Measurements from ENCODE around the gene ABI3.

Gene ABI3

DNA sequence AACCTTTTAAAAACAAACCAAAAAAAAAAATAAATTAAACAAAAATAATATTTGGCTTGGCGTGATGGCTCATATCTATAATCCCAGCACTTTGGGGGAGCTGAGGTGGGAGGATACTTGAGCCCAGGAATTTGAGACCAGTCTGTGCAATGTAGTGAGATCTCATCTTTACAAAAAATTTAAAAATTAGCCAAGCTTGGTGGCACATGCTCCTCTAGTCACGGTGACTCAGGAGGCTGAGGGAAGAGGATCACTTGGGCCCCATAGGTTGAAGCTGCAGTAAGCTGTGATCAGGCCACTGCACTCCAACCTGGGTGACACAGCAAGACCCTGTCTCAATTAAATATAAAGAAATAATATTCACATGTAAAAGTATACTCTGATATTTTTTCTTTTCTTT is 12.3 kb upstream of the ABI3 start:
- DNase-seq = no peak

GRCh38 chr17:49200423-49201083 is 10.0 kb upstream of the ABI3 start:
- no peak for DNase-seq

DNA sequence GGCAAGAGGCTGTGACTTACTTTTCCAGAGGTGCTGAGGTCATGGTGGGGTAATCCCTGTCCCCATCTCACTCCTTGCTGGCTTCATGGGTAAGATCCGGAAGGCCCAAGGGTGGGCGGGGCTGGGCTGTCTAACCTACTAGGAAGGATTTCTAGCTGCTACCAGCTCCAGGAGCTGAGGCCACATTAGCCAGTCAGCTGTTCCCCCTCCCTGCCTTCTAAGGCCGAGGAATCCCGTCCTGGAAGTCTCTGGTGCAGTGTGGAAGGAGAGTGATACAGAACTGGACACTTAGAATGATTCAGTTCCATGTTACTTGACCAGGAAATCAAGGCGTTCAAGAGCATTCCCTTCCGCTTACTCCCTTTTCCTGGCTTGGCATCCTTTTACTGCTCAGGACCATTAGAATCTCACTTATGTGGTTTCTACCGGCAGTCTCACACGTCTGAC is 9.0 kb upstream of the ABI3 start:
- DNase-seq = no peak

DNA sequence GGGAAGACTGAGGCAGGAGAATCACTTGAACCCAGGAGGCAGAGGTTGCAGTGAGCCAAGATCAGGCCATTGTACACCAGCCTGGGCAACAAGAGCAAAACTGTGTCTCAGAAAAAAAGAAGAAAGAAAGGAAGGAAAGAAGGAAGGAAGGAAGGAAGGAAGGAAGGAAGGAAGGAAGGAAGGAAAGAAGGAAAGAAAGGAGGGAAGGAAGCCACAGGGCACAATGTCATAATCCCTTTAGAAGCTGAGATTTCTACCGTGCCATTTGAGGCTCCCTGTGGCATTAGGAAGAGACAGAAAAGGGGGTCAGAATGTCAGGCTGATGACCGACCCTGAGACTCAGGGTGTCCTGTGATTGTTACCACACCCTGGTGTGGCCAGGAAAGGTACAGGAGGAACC is 6.7 kb upstream of the ABI3 start:
- DNase-seq = no peak

DNA sequence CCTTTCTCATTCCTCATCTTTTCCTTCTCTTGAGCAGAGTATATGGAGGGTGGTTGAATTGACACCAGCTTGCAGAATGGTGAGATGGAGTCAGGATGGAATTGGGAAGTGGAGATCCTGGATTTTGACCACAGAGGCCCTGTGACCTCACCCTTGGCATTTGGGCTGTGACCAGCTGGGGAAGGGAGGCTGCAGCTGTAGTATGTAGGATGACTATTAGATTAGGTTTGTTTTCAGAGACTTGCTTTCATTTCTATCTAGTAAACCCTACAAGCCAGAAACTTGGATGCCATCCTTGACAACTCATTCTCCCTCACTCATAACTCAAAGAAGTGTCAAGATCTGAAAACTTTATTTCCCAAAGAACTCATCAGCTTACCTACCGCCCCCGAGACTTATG is 6.0 kb upstream of the ABI3 start:
- no peak for DNase-seq

- DNase-seq = no peak
These were observed 1.4 kb upstream of the ABI3 start for GRCh38 chr17:49209061-49209571.

GRCh38 chr17:49213399-49213798 is 2.9 kb downstream of the ABI3 start:
- DNase-seq = no peak

DNA sequence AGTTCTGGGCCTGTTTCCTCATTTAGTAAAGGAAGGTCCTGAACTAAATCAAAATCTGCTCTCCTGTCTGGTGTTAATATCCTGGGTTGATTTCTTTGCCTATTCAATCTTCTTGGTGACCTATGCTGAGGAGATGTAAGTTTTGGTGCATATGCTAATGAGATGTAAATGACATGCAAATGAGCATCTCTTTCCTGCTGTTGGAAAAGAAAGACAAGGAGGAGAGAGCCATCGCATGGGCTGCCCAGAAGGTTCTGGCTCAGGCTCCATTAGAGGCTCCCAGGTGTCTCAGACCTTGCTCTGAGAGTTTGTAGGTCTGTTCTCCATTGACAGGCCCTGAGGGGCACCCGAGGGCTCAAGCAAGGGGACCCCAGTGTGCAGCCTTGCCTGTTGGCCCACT is 3.3 kb downstream of the ABI3 start:
- DNase-seq = no peak

DNA sequence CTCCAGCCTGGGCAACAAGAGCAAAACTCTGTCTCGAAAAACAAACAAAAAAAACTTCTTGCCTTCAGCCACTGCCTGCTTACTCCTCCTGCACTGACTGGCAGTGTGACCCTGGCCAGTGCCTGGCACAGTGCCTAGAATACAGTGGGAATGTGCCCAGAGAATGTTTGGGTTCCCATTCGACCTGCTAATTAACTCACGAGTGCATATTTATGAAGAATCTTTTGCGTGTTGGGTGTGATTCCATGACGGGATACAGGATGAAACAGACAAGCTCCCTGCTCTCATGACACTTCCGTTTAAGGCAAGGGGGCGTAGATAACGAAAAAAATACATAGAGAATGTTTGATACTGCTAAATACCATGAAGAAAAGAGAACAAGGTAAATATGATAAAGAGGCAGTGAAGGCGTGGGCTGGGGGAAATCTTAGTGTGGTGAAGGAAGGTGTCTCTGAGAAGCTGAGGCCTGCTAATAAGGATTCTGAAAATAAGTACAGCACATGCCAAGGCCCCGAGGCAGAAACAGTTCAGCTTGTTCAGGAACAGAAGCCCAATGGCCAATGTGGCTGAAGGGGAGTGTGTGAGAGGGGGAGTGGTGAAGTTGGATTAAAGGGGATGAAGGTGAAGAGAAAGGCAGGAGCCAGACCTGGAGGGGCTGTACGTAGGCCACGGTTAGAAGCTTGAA is 4.3 kb downstream of the ABI3 start:
- DNase-seq = no peak

- DNase-seq = no peak
These were observed 6.0 kb downstream of the ABI3 start for GRCh38 chr17:49216482-49216881.

DNA sequence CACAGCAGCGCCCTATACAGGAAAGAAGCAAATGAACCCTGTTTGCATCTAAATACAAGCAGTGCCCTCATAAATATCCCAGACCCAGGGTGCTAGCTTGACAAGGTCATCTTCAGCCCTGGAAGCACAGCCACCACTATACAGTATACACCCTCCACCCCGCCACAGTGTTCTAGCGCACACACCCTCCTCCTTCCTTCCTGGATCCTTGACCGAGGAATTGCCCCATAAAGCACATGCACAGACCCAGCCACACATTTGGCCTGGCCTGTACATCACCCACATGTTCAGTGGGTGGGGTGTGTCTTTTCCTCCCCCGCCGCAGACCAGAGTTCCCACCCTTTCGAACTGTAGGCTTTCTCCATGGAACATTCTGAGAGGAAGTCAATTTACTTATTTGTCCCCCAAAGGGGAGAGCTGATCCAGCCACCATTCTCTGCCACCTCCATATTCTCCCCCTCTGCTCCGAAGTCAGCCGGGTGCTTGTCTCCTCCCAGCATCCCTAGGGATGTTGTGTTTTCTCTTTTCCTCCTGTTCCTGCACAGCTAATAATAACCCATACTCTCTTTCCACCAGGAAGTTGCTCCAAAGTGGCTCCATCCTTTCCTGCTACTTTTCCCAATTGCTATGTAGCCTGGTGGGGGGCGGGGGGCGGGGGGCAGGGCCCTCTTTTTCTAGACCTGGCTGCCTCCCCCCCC is 6.6 kb downstream of the ABI3 start:
- DNase-seq = no peak

DNA sequence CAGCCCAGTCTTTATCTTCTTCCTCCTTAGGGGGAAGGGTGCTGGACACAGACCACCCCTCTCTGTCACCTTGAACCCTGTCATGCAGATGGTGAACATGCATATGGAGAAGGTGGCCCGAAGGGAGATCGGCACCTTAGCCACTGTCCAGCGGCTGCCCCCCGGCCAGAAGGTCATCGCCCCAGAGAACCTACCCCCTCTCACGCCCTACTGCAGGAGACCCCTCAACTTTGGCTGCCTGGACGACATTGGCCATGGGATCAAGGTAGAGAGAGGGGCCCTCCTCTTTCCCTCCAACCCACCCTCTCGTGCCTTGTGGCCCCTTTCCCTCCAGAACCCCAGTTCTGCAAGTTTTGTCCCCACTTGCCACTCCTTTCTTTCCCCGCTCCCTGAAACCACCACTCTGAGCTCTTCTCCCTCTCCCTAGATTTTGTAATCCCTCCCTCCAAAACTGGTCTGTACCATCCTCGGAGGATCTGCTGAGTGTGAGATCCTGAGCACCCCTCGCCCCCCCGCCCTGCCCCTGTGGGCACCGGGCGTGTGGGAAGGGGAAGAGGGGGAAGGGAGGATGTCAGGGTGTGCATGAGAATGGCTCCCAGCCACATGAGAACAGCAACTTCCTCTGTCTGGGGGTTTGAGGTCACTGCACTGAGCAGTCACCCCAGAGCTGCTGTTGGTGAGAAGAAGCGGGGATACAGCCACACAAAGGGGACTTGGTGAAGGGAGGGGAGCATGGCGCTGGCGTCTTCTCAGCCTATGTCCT is 7.3 kb downstream of the ABI3 start:
- peak; percentile 85 for DNase-seq

GRCh38 chr17:49218941-49219913 is 8.7 kb downstream of the ABI3 start:
- DNase-seq = peak; percentile 81

GRCh38 chr17:49219987-49220386 is 9.5 kb downstream of the ABI3 start:
- no peak for DNase-seq

DNA sequence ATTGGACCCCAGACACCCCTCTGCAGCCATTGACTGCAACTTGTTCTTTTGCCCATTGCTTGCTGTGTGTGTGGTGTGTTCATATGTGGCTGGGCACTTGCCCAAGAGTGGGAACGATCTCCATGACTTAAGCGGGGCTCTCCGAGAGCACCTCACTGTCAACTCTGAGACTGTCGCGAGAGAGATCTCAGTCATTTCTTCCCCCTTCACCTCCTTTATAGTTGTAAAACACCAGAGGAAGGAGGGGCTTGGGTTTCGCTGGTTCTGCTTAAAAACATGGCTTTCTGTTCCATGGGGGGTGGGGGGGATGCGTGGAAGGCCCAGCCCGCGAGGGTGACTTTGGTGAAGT is 12.6 kb downstream of the ABI3 start:
- no peak for DNase-seq

- peak; percentile 56 for DNase-seq
These were observed 13.2 kb downstream of the ABI3 start for GRCh38 chr17:49223517-49224197.

DNA sequence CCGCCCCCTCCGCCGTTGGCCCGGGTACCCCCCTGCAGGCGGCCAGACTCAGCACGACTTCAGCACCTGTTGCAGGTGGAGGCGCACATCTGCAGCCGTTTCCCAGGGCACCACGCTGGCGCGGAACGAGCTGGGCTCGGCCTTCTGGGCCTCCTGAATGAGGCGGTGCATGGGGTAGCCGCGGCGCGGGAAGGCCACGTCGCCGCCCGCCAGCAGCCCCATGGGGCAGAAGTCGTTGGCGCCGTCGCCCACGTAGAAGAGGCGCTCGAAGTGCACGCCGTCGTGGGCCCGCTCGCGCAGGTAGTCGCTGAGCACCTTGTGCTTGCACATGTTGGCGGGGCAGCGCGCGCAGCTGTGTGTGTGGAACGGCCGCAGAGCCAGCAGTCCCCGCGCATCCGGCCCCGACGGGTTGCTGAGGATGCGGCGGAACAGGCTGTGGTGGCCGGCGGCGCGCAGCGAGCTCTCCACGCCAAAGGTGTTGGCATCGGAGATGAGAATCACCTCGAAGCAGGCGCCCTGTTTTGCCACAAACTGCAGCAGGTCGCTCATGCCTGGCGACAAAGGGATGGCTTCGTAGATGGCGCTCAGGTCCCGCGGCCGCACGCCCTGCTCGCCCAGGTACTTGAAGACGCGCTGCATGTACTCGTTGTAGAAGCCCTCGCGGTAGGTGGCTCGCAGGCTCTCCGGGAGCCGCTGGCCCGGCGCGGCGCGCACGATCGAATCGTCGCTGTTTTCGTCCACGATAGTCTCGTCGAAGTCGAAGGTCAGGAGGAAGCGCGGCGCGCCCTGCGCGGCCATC is 13.9 kb downstream of the ABI3 start:
- DNase-seq = peak; percentile 38

- DNase-seq = no peak
These were observed 14.5 kb downstream of the ABI3 start for GRCh38 chr17:49224997-49225337.

DNA sequence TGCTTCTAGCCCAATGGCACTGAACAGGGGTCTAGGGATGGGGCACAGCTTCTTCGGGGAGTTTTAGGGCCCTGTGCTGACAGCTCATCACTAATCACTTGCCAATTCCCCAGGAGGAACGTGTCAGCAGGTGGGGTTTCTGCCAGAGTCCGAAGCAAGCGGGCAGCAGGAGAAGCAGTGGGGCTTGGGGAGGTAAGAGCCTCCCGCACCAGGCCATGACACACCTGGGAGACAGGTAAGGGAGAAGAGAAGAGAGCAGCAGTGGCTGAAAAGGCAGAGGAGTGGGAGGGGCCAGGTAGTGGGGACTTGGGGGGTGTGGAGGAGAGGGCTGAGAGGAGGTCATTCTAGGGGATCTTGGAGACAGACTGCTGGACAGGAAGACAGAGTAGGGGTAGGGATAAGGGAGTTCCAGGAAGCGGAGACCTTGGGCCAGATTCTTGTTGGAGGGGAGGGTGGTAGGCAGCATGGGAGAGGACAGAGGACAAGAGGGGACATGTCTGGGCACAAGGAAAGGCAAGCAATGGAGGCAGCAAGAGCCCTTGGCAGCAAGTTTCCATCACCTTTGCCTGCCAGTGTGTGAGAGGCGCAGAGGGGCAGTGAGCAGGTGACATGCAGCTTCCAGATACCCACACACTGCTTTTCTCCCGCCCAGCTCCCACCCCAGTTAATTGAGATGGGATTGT is 15.2 kb downstream of the ABI3 start:
- DNase-seq = no peak
